K562 (cell line): ENCODE results near the gene ANKRD16. TPM values are rescaled to one million over a fixed set of nuclear protein-coding genes. Genes with fewer than 3 reads are reported as not detected.
A peak's percentile ranks its signal among the peaks of the same experiment; 100 is the strongest.

Experiments
- FOXK2 ChIP-seq, 2 experiments: fragments of 450-650 bp; IDR thresholded peaks in 1 of 2; conservative IDR thresholded peaks in 1 of 2; 2 replicates each; pipeline ENCODE4 v1.6.1; 2016; ENCODE audit warnings: low read depth in 2 of 2, mild to moderate bottlenecking in 1 of 2
- FOXP4 ChIP-seq: sonication (generic); formaldehyde crosslinking; IDR thresholded peaks from 2 replicates; pipeline ENCODE4 v1.8.0; 2022; ENCODE audit warnings: mild to moderate bottlenecking, missing genetic modification reagents, borderline replicate concordance
- MEF2D ChIP-seq: conservative IDR thresholded peaks from 2 replicates; pipeline ENCODE4 v1.6.1; 2016; ENCODE audit warnings: low read depth, missing genetic modification characterization, missing compliant biosample characterization
- MGA ChIP-seq: fragments of 450-650 bp; IDR thresholded peaks from 2 replicates; pipeline ENCODE4 v1.6.1; 2016; ENCODE audit warnings: mild to moderate bottlenecking, moderate library complexity
- SAFB ChIP-seq: fragments of 200-400 bp; formaldehyde crosslinking; IDR thresholded peaks from 2 replicates; pipeline ENCODE4 v1.6.1; 2017; ENCODE audit warnings: low read depth, low read length, borderline replicate concordance
- SNAPC5 ChIP-seq: fragments of 250-450 bp; sonication (Bioruptor Pico); IDR thresholded peaks from 2 replicates; pipeline ENCODE4 v1.8.0; 2021; ENCODE audit warnings: moderate library complexity, mild to moderate bottlenecking, inconsistent platforms
- TFE3 ChIP-seq: fragments of 450-650 bp; formaldehyde crosslinking; IDR thresholded peaks from 2 replicates; pipeline ENCODE4 v1.4.0; 2020; ENCODE audit warnings: mild to moderate bottlenecking, mixed read lengths
- ZFX ChIP-seq: sonication (generic); formaldehyde crosslinking; IDR thresholded peaks from 2 replicates; pipeline ENCODE4 v1.8.0; 2022; ENCODE audit warnings: mild to moderate bottlenecking, missing genetic modification reagents, moderate library complexity
- polyA plus RNA-seq, 8 experiments: library from polyadenylated mRNA; depleted of rRNA in 4 of 8; stranded (reverse) in 5 of 8; unstranded in 3 of 8; fragments of >200 nt; fragmentation: Nextera tagmentation in 2 of 8; fragmentation: Illumina TruSeq in 1 of 8; extraction: Ambion mirVana in 2 of 8; extraction: Trizol in 1 of 8; gene quantifications; 2 replicates each; pipeline versions ENCODE4 v1.2.1 to v1.2.3, GENCODE V29; 2011 to 2014; ENCODE audit warnings: inconsistent platforms in 1 of 8, missing spikeins in 1 of 8
- total RNA-seq, 7 experiments: library from RNA; depleted of rRNA in 6 of 7; stranded (reverse); fragments of >200 nt in 6 of 7; fragmentation: Illumina TruSeq in 2 of 7; extraction: Trizol in 2 of 7; gene quantifications; 2 replicates each; pipeline versions ENCODE4 v1.2.1 to v1.2.3, GENCODE V29; 2011 to 2021; ENCODE audit warnings: low replicate concordance in 1 of 7

Gene ANKRD16
- total and polyA plus RNA-seq, 9 of the 15 experiments (the other 6 are each of a cell fraction or from before 2014, with no cell fraction given): 1.5 to 16.0 (median 9.5) TPM

GRCh38 chr10:5894873-5895272 lies 5.2 kb upstream of the ANKRD16 start (continued):
- peak; percentile 43 for TF ChIP-seq MGA
- peak; percentile 87 for TF ChIP-seq TFE3 (CRISPR knock-in tag)
- no peak for TF ChIP-seq FOXP4
- TF ChIP-seq SAFB: no peak
- no peak for TF ChIP-seq ZFX
- TF ChIP-seq MEF2D (tag): no peak
- 0 out of 4 replicates have a peak, but pooled peaks of 1 of the 2 experiments have one; percentile 23 for TF ChIP-seq FOXK2 (conservative IDR thresholded peaks at IDR 0.05 in 1 of 2, IDR thresholded peaks at IDR 0.05 in 1 of 2; ENCODE audit: low read depth in 2 of 2)
- TF ChIP-seq SNAPC5 (CRISPR knock-in tag): no peak
